PC-9 (cell line): ENCODE measurements around the gene WDR37. TPM values are rescaled to one million over a fixed set of nuclear protein-coding genes. Genes with fewer than 3 reads are reported as not detected.

Source experiments
- BruUV-seq: library from RNA; stranded (reverse); fragments of 400-500 nt; replicated peaks from 2 replicates; lab custom pipeline; 2021; lab: Mats Ljungman, UMichigan
- CTCF ChIA-PET: fragments of 300-600 bp; sonication (Branson Sonifier 250); formaldehyde crosslinking; loops from one replicate; lab custom pipeline; 2022; ENCODE audit warnings: antibody characterized with exemption; lab: Charles Lee
- POLR2A ChIA-PET: fragments of 300-600 bp; sonication (Branson Sonifier 250); formaldehyde crosslinking; loops from one replicate; lab custom pipeline; 2022; ENCODE audit warnings: antibody characterized with exemption; ENCODE audit not compliant: unreplicated experiment; lab: Charles Lee
- DNase-seq, 2 experiments: peaks; one replicate each; pipeline versions ENCODE4 v3.0.0 to v3.0.0-alpha.2; 2015 to 2022; ENCODE audit warnings: mixed read lengths in 1 of 2
- H2AFZ ChIP-seq: fragments of 200-600 bp; sonication (generic); 2 replicates; pipeline ENCODE4 v1.8.1; 2017; ENCODE audit warnings: antibody characterized with exemption
- H3F3A ChIP-seq: fragments of 200-600 bp; sonication (generic); 2 replicates; pipeline ENCODE4 v1.8.1; 2017; ENCODE audit warnings: antibody characterized with exemption, mild to moderate bottlenecking, low read depth; ENCODE audit not compliant: insufficient read depth
- H3K27ac ChIP-seq: fragments of 200-600 bp; sonication (generic); 2 replicates; pipeline ENCODE4 v1.6.1; 2016; ENCODE audit warnings: mixed run types
- H3K27me3 ChIP-seq: fragments of 200-600 bp; sonication (generic); 2 replicates; pipeline ENCODE4 v1.6.1; 2016; ENCODE audit warnings: low read depth, mixed run types; ENCODE audit not compliant: insufficient read depth
- H3K36me3 ChIP-seq: fragments of 200-600 bp; sonication (generic); 2 replicates; pipeline ENCODE4 v1.6.1; 2016; ENCODE audit warnings: low read depth, mixed run types
- H3K4me1 ChIP-seq: fragments of 200-600 bp; sonication (generic); replicated peaks from 2 replicates; pipeline ENCODE4 v1.6.1; 2016; ENCODE audit warnings: mixed run types; ENCODE audit not compliant: insufficient read depth
- H3K4me2 ChIP-seq: fragments of 200-600 bp; sonication (generic); 2 replicates; pipeline ENCODE4 v1.6.1; 2017; ENCODE audit warnings: mixed run types
- H3K4me3 ChIP-seq: fragments of 200-600 bp; sonication (generic); 2 replicates; pipeline ENCODE4 v1.6.1; 2016; ENCODE audit warnings: mixed run types
- H3K79me2 ChIP-seq: fragments of 200-600 bp; sonication (generic); 2 replicates; pipeline ENCODE4 v1.6.1; 2017; ENCODE audit warnings: low read depth, mixed run types
- H3K9me2 ChIP-seq: fragments of 200-600 bp; sonication (generic); 2 replicates; pipeline ENCODE4 v1.8.1; 2017; ENCODE audit warnings: mild to moderate bottlenecking; ENCODE audit not compliant: insufficient read depth
- H3K9me3 ChIP-seq: fragments of 200-600 bp; sonication (generic); 2 replicates; pipeline ENCODE4 v1.8.1; 2016; ENCODE audit warnings: low read depth; ENCODE audit not compliant: insufficient read depth
- H4K20me1 ChIP-seq: fragments of 200-600 bp; sonication (generic); 2 replicates; pipeline ENCODE4 v1.8.1; 2017; ENCODE audit not compliant: insufficient read depth
- EZH2 ChIP-seq: fragments of 200-600 bp; sonication (generic); IDR thresholded peaks from 2 replicates; pipeline ENCODE4 v1.8.0; 2017; ENCODE audit warnings: antibody characterized with exemption, low read depth
- intact Hi-C: fragments of 100-400 bp; cut with micrococcal nuclease; formaldehyde crosslinking; loops from one replicate; pipeline ENCODE4 v1.10.0; 2022; ENCODE audit not compliant: unreplicated experiment
- total RNA-seq: library from RNA; stranded (reverse); gene quantifications from 2 replicates; pipeline ENCODE4 v1.2.3, GENCODE V29; 2021
- TF ChIP-seq, protein P1 (sequence below): fragments of 200-600 bp; sonication (generic); conservative IDR thresholded peaks from 2 replicates; pipeline ENCODE4 v1.6.1; 2017; ENCODE audit warnings: mixed run types, antibody characterized with exemption, mild to moderate bottlenecking, moderate library complexity

Gene WDR37
- total RNA-seq, 1 experiment from 2014 or later, result 12.3 TPM

DNA sequence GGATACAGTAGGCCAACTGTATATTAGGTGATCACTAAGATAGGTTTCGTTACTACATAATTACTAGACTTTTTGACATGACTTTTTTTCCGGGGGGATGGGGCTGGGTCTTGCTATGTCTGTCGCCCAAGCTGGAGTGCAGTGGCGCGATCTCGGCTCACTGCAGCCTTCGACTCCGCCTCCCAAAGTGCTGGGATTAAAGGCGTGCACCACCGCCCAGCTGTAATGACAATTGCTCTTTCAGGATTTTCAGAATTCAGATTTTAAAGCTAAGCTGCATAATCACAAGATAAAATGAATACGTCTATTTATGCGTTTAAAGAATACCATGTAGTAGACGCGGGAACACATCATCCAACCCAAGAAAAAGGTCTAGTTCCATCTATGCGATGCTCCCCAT, 8.2 kb upstream of the WDR37 start:
- peaks cover 16% of the 10 kb centered on the region for H3K4me1 ChIP-seq
- ChIA-PET CTCF (no interaction called here), POLR2A (interaction anchor here (0.5 kb wide), 1 partner anchor 61 kb away, joined by 3 read pairs; no protein-coding TSS in a partner anchor)
- TF ChIP-seq, protein P1, sequence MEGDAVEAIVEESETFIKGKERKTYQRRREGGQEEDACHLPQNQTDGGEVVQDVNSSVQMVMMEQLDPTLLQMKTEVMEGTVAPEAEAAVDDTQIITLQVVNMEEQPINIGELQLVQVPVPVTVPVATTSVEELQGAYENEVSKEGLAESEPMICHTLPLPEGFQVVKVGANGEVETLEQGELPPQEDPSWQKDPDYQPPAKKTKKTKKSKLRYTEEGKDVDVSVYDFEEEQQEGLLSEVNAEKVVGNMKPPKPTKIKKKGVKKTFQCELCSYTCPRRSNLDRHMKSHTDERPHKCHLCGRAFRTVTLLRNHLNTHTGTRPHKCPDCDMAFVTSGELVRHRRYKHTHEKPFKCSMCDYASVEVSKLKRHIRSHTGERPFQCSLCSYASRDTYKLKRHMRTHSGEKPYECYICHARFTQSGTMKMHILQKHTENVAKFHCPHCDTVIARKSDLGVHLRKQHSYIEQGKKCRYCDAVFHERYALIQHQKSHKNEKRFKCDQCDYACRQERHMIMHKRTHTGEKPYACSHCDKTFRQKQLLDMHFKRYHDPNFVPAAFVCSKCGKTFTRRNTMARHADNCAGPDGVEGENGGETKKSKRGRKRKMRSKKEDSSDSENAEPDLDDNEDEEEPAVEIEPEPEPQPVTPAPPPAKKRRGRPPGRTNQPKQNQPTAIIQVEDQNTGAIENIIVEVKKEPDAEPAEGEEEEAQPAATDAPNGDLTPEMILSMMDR, result no peak
- TF ChIP-seq EZH2, result no peak
- no peaks in the 10 kb centered on the region for H3K9me2 ChIP-seq
- H3K27me3 ChIP-seq, result no peaks in the 10 kb centered on the region
- peak overlapping the region; percentile 92 for H3K4me3 ChIP-seq
- BruUV-seq, result no TSS peak
- peaks cover 73% of the 10 kb centered on the region for H3K79me2 ChIP-seq
- H3K9me3 ChIP-seq, result no peaks in the 10 kb centered on the region
- H3K4me2 ChIP-seq, result peak overlapping the region; percentile 95
- H2AFZ ChIP-seq, result peak overlapping the region; percentile 83; the same call in 1 of the 2 replicates
- H4K20me1 ChIP-seq, result peaks cover 15% of the 10 kb centered on the region; the same call in 1 of the 2 replicates
- no peaks in the 10 kb centered on the region for H3K36me3 ChIP-seq
- peak overlapping the region; percentile 62; the same call in 1 of the 2 replicates for H3K27ac ChIP-seq
- intact Hi-C loops, result loop anchor here (2.0 kb wide), 1 partner anchor 61 kb away; no protein-coding TSS in a partner anchor
- H3F3A ChIP-seq, result peaks cover 15% of the 10 kb centered on the region
- DNase-seq, result peak in 1 of 2 experiments; percentile 19

DNA sequence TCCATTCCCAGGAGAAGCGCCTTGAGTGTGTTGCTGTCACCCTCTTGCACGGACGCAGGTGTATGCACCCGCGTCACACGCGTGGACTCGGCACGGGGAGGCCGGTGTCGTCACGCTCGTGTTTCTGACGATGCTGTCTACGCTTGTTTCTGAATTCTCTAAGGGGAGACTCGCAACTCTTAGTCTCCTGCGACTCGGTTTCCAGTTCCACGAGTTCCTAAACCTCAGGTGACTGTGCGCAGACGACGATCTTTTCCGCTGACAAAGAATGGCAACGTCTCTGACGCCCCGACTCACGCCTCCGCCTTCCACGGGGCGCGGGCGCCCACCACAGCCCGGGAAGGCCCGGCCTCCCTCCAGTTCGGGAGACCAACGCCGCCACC, 7.8 kb upstream of the WDR37 start:
- ChIA-PET POLR2A (interaction anchor here (0.6 kb wide), 1 partner anchor 12 kb away, joined by 3 read pairs; no protein-coding TSS in a partner anchor), CTCF (no interaction called here)
- DNase-seq, result peak in 1 of 2 experiments; percentile 3
- Histone ChIP-seq H3F3A (peaks cover 15% of the 10 kb centered on the region), H3K79me2 (peaks cover 77% of the 10 kb centered on the region), H3K27me3 (no peaks in the 10 kb centered on the region), H3K4me3 (peak overlapping the region; percentile 92), H3K27ac (peak overlapping the region; percentile 62), H3K9me3 (no peaks in the 10 kb centered on the region), H3K9me2 (no peaks in the 10 kb centered on the region), H4K20me1 (peaks cover 15% of the 10 kb centered on the region; the same call in 1 of the 2 replicates), H3K4me2 (peak overlapping the region; percentile 95), H3K4me1 (peaks cover 16% of the 10 kb centered on the region), H2AFZ (peak overlapping the region; percentile 83; the same call in 1 of the 2 replicates), H3K36me3 (no peaks in the 10 kb centered on the region)
- BruUV-seq, result TSS peak; percentile 68
- intact Hi-C loops, result loop anchor here (2.0 kb wide), 1 partner anchor 62 kb away; no protein-coding TSS in a partner anchor
- TF ChIP-seq, protein P1, result no peak
- no peak for TF ChIP-seq EZH2

DNA sequence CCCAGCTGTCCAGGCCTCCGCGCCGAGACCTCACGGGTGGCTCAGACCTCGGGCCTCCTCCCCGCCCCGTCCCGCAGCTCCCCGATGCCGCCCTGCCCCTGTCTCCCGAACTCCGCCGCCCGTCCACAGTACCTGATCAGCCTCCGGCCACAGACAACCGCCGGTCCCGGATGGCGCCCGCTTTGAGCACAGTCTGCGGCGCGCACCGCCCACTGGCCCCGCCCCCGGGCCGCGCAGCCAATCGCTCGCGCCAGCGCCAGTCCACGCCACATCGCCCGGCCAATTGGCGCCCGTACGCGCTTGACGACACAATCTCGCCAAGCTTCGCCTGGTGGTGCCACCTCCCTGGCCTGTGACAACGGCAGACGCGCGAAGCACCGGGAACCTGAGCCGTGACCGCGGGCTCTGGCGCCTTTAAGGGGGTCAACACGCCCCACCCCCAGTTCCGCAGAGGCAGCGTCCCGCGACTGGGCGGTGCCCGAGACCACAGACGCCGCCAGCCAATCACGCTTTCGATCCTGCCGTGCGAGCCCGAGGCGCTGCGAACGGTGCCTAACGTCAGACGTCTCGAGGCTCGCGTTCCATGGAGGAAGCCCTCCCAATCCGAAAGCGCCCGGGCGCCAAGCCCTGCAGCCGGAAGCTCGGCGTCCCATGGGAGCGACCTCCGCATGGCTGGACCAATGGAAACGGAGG, 7.3 kb upstream of the WDR37 start, which contains the start of gene IDI1:
IDI1 (minus strand) TSS at position 388 of the 693 bp plus-strand sequence; CDS start at position 272, 116 bp downstream.
- H3K27ac ChIP-seq, result peak within 1 kb of the TSS; percentile 87
- H3F3A ChIP-seq, result peaks cover 15% of the 10 kb centered on the region
- no peaks in the 10 kb centered on the region for H3K9me3 ChIP-seq
- ChIA-PET CTCF (interaction anchor here (0.6 kb wide), 1 partner anchor 48 kb away, joined by 4 read pairs; no protein-coding TSS in a partner anchor), POLR2A (interaction anchor here (0.6 to 0.7 kb wide), 2 partner anchors 13 to 117 kb away, joined by 3 to 7 read pairs; partner anchors contain the start of gene LARP4B)
- no peaks in the 10 kb centered on the region for H3K27me3 ChIP-seq
- peak within 1 kb of the TSS; percentile 92 for H3K4me3 ChIP-seq
- peak within 1 kb of the TSS; percentile 95 for H3K4me2 ChIP-seq
- peaks cover 79% of the 10 kb centered on the region for H3K79me2 ChIP-seq
- peak within 1 kb of the TSS; percentile 83 for H2AFZ ChIP-seq
- no peaks in the 10 kb centered on the region for H3K9me2 ChIP-seq
- H4K20me1 ChIP-seq, result peaks cover 15% of the 10 kb centered on the region; the same call in 1 of the 2 replicates
- TF ChIP-seq, protein P1, result no peak
- no peak for TF ChIP-seq EZH2
- H3K36me3 ChIP-seq, result no peaks in the 10 kb centered on the region
- DNase-seq, result peak; percentile 91 to 97
- peaks cover 16% of the 10 kb centered on the region for H3K4me1 ChIP-seq
- BruUV-seq, result no TSS peak
- intact Hi-C loops, result loop anchor here (1.0 to 2.0 kb wide), 2 partner anchors 62 to 118 kb away; partner anchors contain the start of gene LARP4B
